Inflammatory macrophage (primary cell): ENCODE results near the gene SCARB2.

ENCODE experiments used
- DNase-seq, 2 donors: peaks; one replicate each; pipeline ENCODE4 v3.0.0-alpha.2; 2020 to 2022

Gene SCARB2

GRCh38 chr4:76148142-76148865, 65.3 kb downstream of the SCARB2 start, which contains the start of gene NUP54:
NUP54 (minus strand) TSS chr4:76148397; CDS start chr4:76148374, 23 bp downstream.
- DNase-seq = peak; percentile 98

- DNase-seq = peak; percentile 45 to 55
These were observed 66.0 kb downstream of the SCARB2 start for GRCh38 chr4:76147454-76148141.

GRCh38 chr4:76144546-76144945, 69.1 kb downstream of the SCARB2 start:
- DNase-seq = no peak

GRCh38 chr4:76141241-76141640, 72.4 kb downstream of the SCARB2 start:
- DNase-seq = no peak

- no peak for DNase-seq
These were observed 85.9 kb downstream of the SCARB2 start for GRCh38 chr4:76127754-76128153.

GRCh38 chr4:76125816-76126215, 87.8 kb downstream of the SCARB2 start:
- DNase-seq = no peak

- DNase-seq = no peak
These were observed 93.4 kb downstream of the SCARB2 start for GRCh38 chr4:76120199-76120598.

GRCh38 chr4:76117536-76117935, 96.1 kb downstream of the SCARB2 start:
- no peak for DNase-seq

GRCh38 chr4:76116821-76117220, 96.8 kb downstream of the SCARB2 start:
- DNase-seq = no peak
